Medulla oblongata (tissue), 1 donor: Measurements from ENCODE around the gene MDFI.

Experiments
- DNase-seq: peaks from one replicate; pipeline ENCODE4 v3.0.0-alpha.2; 2015; ENCODE audit errors: extremely low spot score

The MDFI gene, protein sequence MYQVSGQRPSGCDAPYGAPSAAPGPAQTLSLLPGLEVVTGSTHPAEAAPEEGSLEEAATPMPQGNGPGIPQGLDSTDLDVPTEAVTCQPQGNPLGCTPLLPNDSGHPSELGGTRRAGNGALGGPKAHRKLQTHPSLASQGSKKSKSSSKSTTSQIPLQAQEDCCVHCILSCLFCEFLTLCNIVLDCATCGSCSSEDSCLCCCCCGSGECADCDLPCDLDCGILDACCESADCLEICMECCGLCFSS

DNA sequence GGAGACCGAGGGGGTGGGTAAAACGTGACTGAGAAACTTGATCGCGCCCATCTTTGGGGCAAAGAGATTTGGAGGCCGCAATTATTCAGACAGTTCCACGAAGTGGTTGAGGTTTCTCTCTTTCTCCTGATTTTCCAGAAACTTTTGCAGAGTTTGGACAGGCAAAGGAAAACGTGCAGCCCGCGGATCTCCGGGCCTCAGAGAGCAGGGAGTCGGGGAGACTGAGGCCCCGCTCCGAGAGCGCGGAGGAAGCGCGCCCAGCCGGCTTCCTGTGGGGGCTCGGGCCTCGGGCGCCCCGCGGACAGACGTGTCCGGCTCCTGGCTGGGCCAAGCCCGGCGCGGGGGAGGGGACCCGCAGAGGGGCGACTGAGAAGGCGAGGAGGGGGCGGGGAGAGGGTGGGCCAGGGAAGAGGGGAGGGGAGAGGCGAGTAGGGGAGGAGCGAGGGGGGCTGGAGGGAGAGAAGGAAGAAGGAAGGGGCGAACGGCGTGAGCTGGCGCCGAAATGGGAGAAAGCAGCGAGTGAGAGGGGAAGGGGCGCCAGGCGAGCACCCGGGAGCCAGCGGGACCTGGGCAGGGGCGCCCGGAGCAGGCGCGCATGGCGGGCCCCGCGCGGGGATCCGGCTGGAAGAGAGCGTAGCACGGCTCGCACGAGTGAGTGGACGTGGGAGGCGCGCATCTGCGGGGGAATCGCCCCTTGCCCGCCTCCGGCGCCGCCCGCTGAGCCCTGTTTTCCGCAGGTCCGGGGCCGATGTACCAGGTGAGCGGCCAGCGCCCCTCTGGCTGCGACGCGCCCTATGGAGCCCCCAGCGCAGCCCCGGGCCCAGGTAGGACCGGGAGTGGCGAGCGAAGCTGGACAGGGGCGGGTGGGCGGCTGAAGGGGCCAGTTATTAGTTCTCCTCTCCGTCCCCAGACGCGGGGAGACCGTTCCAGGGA, at the start of gene MDFI:
MDFI (plus strand) TSS at position 467 of the 933 bp plus-strand sequence; CDS start at position 749, 282 bp downstream.
- no peak for DNase-seq

DNA sequence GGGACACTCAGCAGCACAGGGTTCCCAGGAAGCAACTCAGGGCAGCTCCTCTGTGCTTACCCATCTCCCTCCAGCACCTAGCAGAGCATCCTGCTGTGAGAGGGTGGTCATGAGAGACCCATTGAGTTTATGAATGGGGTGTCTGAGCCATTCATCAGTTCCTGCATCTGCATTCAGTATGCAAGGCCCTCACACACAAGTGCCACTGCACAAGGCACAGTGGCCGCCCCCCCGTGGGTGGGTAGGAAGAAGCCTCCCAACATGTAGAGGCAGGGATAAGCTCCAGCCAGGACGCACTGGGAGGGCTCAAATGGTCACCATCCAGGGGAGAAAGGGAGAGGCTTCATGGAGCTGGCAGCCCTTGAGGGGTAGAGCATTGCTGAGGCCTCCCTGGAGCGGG, 49.0 kb upstream of the MDFI start:
- peak; percentile 47 for DNase-seq

DNA sequence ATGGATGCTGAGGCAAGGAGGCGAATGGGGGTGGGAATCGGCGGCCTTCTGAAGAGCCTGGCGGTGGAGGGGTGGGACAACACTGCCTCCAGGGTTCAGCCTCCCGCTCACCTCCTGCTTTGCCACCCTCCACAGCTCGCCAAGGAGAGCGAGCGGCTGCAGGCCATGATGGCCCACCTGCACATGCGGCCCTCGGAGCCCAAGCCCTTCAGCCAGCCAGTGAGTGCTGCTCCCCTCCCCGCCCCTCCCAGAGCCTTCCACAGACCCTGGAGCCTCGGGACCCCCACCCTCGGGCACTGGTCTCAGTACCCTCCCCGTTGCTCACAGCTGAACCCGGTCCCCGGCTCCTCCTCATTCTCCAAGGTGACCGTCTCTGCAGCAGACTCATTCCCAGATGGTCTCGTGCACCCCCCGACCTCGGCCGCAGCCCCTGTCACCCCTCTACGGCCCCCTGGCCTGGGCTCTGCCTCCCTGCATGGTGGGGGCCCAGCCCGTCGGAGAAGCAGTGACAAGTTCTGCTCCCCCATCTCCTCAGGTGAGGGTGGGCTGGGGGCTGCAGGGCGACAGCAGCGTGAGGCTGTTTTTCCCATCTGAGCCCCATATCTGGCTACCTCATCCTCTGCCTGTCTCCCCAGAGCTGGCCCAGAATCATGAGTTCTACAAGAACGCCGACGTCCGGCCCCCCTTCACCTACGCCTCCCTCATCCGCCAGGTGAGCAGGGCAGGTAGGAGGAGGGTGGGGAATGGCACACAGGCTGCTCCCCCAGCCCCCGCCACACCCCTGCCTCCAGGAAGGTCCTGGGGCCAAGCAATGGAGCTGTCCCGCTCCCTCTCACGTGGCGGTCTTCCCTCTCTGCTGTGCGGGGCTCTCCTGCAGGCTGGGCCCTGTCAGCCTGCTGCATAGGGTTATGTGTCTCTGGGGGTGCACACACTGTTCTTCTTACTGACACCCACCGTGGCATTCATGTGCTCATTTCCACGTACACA, 48.3 kb upstream of the MDFI start:
- no peak for DNase-seq

DNA sequence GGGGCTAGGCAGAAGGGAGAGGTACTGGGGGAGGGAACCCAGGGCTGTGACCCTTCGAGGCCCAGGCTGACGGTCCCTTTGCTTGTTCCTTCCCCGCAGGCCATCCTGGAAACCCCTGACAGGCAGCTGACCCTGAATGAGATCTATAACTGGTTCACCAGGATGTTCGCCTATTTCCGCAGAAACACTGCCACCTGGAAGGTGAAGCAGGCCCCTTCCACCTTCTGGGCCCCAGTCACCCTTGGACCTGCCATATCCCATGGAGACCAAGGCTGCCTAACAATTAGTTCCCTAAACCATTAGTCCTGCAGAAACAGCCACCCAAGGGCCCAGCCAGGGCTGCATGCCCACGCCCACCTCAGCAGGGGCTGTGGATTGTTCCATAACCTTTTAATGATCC, 47.1 kb upstream of the MDFI start:
- no peak for DNase-seq

DNA sequence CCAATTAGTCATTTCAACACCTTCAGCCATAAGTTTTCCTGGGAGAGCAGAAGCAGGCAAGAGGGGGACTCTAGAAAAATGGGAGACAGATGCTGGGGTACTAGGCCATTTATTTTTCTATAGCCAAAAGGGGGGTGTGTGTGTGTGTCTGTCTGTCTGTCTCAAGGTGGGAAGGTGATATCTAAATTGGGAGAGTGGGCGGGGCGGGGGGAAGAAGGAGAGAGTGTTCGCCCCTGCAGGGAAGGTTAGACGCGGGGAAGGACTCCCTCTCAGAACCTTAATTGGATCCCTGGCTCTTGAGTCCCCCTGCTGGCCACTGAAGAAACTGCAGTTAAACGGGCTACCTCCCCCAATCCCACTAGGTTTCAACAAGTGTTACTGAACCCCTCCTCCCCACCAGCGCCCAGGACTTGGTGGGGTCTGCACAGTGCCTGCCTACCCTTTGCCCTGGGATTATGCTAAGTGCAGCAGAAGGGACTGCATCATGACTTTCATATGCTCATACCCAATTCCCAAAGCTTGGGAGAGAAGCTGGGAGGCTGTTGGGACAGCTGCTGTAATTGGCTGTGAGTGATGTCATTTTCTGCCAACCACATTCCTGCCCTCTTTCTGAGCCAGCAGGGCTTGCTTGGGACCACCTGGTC, 46.3 kb upstream of the MDFI start:
- peak; percentile 82 for DNase-seq

DNA sequence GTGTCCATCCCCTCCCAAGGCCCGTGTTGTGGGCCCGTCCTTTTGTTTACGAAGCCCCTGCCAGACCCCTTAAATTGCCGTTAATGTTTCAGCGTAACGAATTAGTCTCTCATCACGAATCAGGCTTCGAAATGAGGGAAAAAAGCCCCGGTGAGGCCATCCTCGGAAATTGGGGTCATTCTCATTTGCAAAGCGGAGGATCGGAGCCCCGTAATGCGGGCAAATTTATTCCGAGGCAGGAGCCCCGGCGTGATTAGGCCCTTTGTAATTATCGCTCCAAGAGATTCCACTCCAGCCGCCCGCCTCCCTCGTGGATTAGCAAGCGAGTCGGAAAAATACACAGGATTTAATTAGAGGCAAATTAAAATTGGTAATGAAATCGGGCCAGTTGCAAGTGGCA, 44.9 kb upstream of the MDFI start:
- DNase-seq, result no peak

DNA sequence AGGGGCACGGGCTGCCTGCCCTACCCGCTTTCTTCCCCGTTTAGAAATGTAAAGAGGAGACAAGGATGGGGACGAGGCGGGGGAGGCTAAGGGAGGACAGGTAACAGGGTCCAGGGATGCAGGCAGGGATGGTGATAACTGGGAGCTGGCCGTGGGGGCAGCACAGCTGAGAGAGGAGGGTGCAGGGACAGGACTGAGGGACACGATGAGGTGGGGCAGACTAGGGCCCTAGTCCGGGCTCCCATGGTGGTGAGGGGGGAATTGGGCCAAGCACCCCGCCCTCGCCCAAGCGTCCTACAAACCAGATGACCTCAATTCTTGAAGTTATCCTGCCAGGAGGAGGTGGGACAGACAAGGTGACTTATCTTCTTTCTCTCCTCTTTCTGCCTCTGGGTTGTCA, 44.4 kb upstream of the MDFI start:
- DNase-seq, result no peak

DNA sequence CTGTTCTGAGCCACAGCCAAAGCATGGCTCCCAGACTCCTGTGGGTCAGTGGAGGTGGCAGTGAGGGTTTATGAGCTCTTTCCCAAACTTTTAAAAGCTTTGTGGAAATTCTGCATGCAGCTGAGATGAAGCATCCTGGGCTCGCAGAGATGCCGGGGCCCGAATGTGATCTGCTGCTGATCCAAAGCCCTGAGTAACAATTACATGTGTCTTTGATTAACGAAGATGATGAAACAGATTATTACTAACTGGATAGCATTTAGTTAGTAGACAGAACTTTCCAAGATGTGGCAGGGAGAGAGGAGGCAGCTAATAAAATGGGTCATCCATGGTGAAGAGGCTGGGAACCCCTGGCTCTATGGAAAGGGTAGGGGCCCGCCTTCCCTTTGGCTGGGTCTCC, 43.9 kb upstream of the MDFI start:
- no peak for DNase-seq

DNA sequence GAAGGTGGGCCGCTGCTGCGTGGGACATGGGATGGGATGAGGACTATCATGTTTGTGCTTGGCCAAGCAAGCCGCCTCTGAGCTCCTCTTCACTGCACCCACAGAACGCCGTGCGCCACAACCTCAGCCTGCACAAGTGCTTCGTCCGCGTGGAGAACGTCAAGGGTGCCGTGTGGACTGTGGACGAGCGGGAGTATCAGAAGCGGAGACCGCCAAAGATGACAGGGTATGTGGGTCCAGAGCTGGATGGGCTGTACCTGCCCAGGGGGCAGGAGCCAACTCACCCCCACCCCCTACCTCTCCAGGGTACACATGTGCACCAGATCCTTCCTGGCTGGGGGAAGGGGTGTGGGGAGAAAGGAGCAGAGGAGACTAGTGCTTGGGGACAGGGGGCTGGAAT, 43.5 kb upstream of the MDFI start:
- DNase-seq, result no peak

DNA sequence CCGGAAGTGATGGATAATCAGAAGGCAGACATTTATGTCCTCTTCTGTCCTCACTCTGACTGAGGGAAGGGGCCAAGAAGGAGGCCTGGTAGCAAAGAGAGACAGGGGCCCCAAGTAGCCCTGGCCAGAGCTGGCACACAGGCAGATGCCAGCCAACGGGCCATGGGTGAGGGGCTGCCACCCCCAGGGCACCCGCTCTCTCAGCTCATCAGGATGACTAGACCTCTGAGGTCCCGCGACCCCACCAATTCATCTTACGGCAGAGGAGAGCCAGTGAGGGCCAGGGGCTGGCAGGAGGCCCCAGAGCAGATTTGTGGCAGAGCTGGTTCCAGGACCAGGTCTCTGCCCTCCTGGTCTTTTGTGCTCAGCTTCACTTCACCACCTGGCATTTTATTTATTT, 43.1 kb upstream of the MDFI start:
- no peak for DNase-seq

DNA sequence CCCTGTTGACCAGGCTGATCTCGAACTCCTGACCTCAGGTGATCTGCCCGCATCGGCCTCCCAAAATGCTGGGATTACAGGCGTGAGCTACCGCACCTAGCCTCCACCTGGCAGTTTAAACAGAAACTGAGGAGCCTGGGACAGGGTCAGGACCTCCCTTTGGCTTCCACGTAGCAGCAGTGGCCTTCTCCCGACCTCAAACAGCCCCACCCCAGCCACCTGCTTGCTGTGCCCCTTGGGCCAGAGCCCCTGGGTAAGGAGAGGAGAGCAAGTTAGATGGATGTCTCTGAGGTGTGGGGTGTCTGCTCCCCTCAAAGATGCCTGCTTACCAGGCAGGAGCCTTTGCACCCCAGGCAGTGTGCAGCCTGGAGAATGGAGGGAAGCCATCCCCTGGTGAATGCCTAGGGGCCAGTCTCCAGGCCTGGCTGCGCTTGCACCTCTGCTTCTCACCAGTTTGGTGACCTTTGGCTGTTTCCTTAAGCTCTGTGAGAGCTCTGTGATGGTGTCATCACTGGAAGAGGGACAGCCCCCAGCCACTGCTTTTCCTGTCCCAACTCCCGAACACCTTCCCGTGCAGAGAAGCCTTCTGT, 42.1 kb upstream of the MDFI start:
- DNase-seq, result no peak

DNA sequence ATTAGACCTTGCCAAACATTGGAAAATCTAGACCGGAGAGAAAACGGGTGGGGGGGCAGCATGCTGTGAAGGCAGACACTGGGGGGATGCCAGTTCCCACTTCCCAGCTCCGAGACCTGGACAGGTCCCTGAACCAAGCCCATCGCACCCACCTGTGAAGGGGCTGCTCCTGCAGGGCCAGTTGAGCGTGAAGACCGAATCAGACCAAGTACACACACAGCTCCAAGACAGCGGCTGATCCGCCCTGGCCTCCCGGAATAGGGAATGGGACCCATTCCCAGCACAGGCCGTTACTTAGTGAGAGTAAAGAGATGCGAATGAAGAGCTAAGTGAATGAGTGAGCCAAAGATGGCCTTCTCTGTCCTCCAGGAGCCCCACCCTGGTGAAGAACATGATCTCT, 41.5 kb upstream of the MDFI start:
- DNase-seq, result no peak

DNA sequence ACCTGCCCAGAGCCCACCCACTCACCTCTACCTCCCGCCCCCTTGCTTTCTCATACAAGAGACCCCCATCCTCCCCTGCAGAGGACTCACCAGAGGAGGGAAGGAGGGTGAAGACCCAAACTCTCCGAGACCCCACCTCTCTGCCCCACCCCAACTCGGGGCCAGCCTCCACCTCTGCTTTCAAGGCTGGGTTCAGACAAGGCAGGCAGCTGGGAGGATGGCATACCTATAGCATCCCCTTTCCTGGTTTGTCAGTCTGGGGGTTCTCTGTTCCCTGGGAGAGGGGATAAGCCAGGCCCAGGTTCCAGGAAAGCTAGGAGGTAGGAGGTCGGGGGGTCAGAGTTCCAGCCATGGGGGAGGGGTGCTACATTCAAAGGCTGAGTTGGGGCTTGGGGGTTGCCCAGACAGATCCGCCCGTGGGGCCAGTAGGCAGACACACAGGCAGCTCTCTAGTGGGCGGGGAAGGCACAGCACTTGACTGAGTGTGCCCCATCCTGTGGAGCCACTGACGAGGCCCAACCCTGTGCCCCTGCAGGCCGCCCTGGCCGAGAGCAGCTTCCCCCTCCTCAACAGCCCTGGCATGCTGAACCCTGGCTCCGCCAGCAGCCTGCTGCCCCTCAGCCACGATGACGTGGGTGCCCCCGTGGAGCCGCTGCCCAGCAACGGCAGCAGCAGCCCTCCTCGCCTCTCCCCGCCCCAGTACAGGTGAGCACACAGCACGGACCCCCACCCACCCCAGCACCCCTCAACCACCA, 40.8 kb upstream of the MDFI start:
- no peak for DNase-seq

DNA sequence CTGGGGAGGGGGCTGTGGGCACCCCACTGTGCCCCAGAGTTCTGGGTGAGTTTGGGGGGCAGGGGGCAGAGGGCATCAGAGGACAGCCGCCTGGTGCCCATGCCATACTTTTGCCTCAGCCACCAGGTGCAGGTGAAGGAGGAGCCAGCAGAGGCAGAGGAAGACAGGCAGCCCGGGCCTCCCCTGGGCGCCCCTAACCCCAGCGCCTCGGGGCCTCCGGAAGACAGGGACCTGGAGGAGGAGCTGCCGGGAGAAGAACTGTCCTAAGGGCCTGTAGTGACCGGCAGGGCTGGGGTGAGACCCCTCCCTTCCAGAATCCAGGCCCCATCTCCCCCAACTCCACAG, 39.6 kb upstream of the MDFI start:
- no peak for DNase-seq

DNA sequence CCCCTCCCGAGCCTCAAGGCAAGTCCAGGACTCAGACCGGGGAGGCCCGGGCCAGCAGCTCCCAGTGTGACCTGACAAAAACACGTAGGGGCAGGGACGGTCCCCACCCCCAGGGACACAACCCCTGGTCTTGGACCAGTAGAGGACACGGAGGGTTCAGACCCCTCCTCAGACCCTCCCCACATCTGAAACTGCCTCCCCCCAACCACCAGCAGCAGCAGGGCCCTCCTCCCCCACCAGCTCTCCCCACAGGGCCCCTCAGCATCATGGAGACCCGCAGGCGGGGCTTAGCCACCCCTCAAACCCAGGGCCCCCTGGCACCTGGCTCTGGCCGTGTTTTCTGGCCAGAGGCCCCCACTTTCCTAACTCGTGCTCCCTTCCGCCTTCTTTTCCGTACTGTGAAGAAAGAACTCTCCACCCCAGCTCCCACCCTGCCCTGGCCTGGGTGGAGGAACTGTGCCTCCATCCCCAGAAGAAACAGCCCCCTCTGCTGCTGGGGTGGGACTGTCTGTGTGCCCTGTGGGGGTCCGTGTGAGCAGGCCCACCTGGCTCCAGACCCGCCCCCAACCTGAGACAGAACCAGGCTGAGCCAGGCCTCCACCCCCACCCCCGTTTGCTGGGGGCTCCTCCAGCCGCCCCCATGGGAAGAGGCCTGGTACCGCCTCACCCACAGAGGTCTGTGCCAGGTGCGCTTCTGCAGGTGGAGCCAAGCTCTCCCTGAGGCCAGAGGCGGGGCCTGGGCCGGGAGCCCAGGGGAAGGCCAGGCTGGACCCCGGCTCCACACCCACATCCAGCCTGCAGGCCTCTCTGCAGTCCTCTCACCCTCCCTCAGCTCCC, 39.0 kb upstream of the MDFI start:
- no peak for DNase-seq

DNA sequence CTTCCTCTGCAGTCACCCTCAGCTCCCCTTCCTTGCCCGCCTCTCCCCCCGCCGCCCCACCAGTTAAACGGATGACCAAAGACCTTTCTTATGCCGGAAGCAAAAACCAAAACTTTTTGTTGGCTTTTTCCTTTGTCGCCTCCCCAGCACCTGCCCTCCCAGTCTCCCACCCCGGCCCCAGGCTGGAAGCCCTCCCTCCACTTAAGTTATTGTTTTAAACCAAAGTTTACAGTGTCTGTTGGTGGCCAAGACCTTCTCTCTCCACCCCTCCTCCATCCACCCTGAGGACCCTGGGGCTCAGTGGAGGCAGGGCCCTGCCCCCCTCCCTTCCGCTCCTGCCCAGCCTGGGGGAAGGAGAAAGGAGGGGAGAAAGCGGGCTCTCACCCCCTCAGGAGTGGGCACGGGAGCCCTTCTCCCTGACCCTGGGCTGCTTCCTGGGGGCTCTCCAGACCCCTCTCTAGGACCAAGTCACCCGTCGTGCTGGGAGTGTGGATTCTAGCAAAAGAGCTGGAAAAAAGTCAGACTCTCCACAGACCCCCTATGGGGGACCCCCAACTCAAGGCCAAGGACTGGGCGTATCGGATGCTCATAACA, 38.3 kb upstream of the MDFI start:
- no peak for DNase-seq

DNA sequence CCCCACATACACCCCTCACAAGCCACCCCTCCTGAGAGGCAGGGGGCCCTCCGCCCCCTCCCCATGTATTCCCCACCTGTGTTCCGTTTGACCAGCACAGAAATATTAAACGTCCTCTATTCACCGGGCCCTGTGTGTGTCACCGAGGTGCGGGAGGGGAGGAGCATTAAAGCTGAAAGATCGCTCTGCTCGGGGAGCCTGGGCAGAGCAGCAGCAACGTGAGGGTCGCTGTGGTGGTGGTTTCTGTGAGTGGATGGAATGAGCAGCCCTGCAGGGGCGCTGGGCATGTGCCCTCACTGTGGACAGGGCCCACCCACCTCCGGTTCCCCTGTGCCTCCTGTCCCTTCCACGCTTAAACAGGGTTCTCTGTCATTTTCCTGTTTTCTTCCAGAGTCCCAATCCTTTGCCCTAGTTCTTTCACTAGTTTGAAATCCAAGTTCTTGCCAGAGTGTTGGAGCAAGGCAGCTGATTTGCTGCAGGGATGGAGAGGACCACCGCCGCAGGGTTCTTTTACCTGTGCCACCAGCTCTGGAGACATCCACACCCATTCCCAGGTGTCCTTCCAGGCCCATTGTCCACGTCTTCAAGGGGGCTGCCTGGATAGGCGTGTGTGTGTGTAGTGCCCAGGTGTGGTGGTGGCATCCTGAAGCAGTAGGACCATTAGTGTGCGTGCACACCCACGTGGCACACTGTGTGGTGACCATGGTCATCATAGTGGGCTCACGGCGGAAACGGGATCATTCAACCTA, 37.6 kb upstream of the MDFI start:
- no peak for DNase-seq

DNA sequence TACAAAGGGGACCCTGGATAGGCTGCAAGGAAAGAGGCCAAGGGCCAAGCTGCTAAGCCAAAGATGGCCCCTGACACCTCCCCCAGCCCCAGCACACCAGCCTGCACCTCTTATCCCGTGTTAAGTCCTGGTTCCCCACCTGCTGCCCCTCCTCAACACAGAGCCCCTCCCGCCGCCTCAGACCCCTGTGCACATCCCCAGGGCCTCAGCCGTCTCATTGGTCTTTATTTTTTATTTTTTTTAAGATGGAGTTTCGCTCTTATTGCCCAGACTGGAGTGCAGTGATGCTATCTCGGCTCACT, 37.1 kb upstream of the MDFI start:
- no peak for DNase-seq

DNA sequence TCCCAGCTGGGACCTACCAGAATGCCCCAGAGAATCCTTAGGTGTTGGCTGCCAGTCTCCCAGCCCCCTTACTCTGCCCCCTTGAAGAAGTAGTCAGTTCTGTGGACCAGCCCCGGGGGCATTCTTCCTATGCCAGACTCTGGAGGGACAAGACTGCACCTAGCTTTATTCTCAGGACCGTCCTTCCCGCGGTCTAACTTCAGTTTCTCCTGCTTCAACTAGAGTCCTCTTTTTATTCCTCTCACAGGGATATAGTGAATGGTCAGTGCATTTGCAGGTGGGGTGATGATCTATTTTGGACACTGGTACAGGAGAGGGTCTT, 35.9 kb upstream of the MDFI start:
- no peak for DNase-seq
